H7 (cell line): Measurements from ENCODE around the gene ESR2. TPM values are rescaled to one million over a fixed set of nuclear protein-coding genes. Genes with fewer than 3 reads are reported as not detected.
"Not testable (repeated sequence)": the region's sequence is repeated elsewhere in the genome, so short reads cannot be mapped to it uniquely, and the experiment has no call there.

Source experiments
- DNase-seq: peaks from one replicate; pipeline ENCODE4 v3.0.0; 2012
- H3K27me3 ChIP-seq: 2 replicates; pipeline ENCODE4 v1.6.0; 2011; ENCODE audit warnings: mild to moderate bottlenecking, low read length; ENCODE audit not compliant: control insufficient read depth, insufficient read depth
- H3K36me3 ChIP-seq: replicated peaks from 2 replicates; pipeline ENCODE4 v1.5.1; 2011; ENCODE audit warnings: low read length; ENCODE audit not compliant: control insufficient read depth, insufficient read depth
- H3K4me3 ChIP-seq: 2 replicates; pipeline ENCODE4 v1.5.1; 2011; ENCODE audit warnings: low read depth, mild to moderate bottlenecking, control low read depth, low read length, moderate library complexity; ENCODE audit not compliant: insufficient read depth
- total RNA-seq: library from RNA; depleted of rRNA; stranded (reverse); fragments of >200 nt; shearing (Covaris generic); gene quantifications from 2 replicates; pipeline ENCODE4 v1.2.3, GENCODE V29; 2014

ESR2 gene
- total RNA-seq, 1 experiment from 2014 or later: 0.07 TPM

DNA sequence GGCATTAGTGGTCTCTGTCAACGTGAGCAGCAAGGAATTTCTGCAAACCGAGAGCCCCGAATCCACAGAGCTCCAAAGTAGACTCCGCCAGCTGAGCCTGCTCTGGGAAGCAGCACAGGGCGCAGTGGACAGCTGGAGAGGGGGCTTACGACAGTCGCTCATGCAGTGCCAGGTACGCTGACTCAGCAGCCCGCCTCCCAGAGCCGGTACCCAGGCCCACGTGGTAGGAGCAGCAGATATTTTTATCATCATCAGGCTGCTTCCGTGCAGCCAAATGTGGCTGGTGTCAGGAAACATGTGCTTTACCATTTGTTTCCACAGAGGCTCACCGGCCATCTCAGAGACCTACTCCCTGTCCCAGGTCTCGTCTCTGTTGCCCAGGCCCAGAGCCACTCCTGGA lies 73.7 kb downstream of the ESR2 start:
- Histone ChIP-seq H3K4me3 (no peak overlapping the region), H3K27me3 (no peaks in the 10 kb centered on the region), H3K36me3 (peaks cover 33% of the 10 kb centered on the region)
- no peak for DNase-seq

GRCh38 chr14:64220056-64220455 lies 74.1 kb downstream of the ESR2 start:
- Histone ChIP-seq H3K27me3 (no peaks in the 10 kb centered on the region), H3K4me3 (no peak overlapping the region), H3K36me3 (peaks cover 33% of the 10 kb centered on the region)
- peak; percentile 57 for DNase-seq

- Histone ChIP-seq H3K36me3 (peaks cover 34% of the 10 kb centered on the region), H3K4me3 (no peak overlapping the region), H3K27me3 (no peaks in the 10 kb centered on the region)
- no peak for DNase-seq
Measured at GRCh38 chr14:64218344-64219240, 75.6 kb downstream of the ESR2 start.

DNA sequence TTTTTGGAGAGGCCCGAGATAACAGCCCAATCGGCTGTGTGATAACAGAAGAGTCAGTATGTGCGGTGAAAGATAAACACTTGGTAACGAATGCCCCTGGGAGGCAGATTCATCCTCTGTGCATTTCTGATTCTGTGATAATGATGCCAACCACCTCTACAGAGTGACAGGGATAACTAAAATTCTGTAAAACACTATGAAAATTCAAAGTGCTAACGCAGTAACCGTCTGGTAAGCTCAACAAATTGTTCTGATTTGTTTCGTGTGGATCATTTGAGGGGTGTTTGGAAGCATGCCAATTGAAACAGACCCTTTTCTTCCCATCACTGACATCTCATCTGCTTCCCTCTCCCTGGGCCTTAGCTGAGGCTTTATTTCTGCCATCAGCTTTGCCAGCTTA lies 76.3 kb downstream of the ESR2 start:
- Histone ChIP-seq H3K4me3 (no peak overlapping the region), H3K27me3 (no peaks in the 10 kb centered on the region), H3K36me3 (peaks cover 35% of the 10 kb centered on the region)
- no peak for DNase-seq

DNA sequence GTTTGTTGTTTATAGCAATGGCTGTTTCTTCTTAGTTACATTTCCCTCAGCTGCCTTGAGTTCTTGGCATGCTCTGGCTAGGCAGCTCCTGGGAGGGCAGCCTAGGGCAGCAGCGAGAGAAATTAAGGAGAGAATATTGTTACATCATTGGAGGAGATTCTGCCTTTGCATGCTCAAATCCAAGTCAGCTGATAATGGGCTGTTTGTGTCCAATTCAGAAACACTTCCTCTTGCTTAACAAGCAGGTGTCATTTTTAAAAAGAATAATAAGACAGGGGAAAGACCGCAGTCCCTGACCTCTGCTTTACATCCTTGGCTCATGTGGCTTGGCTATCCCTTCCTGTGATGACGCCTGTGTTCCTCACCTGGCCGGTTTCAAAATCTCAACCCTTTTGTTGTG lies 76.9 kb downstream of the ESR2 start:
- no peaks in the 10 kb centered on the region for H3K27me3 ChIP-seq
- DNase-seq: no peak
- peaks cover 36% of the 10 kb centered on the region for H3K36me3 ChIP-seq
- H3K4me3 ChIP-seq: no peak overlapping the region

DNA sequence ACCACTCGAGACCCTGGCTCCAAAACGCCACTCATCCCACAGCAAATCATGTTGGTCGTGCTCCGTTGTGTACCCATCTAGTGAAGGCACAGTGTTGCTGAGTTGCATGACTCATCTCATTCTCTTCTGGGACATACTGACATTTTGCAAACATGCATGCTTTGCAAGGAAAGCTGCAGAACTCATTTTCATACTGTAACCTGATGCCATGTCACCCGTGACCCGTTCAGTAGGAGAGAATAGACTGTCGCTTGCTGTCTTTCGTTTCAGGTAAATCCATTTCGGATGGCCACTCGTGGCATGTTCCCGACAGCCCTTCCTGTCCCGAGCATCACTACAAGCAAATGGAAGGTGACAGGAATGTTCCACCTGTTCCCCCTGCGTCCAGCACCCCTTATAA lies 78.2 kb downstream of the ESR2 start:
- Histone ChIP-seq H3K27me3 (no peaks in the 10 kb centered on the region), H3K4me3 (no peak overlapping the region), H3K36me3 (peaks cover 32% of the 10 kb centered on the region)
- no peak for DNase-seq

DNA sequence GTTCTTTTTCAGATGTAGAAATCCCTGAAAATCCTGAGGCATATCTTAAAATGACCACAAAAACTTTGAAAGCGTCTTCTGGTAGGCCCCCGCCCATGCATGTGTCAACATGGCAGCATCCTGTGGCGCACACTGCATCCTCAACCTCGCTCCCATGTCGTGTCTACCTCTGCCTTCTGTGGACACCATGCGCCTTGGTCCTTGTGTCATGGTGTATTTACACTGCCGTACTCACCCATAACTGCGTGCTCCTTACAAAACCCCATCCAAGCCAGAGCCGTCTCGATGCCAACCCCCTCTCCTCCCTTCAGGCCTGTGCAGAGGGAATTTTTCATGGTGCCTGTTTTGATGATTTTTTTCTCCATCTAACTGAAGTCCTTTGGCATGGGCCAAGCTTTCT lies 78.9 kb downstream of the ESR2 start:
- Histone ChIP-seq H3K27me3 (no peaks in the 10 kb centered on the region), H3K36me3 (peaks cover 31% of the 10 kb centered on the region), H3K4me3 (no peak overlapping the region)
- DNase-seq: no peak

DNA sequence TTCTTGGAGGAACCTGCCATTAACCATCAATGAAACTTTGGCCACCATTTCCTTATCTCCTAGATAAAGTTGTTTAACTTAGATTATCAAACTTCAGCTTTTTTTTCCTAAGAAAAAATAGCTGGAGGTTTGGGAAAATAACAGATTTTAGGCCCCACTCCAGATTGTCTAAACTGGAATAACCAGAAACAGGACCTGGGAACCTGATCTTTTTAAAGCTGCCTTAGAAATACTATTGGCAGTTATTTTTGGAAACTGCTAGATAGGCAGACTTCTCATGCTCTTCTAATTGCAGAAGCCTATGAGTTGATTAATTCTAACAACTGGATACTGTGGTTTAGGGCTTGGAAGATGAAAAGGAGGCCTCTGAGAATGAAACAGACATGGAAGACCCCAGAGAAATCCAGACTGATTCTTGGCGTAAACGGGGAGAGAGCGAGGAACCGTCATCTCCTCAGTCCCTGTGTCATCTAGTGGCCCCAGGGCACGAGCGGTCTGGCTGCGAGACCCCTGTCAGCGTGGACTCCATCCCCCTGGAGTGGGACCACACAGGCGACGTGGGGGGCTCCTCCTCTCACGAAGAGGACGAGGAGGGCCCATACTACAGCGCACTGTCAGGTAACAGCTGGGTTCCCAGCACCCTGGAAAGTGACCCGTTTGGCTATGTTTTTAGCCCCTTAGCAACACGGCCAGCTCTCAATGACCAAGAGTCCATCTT lies 80.2 kb downstream of the ESR2 start:
- no peaks in the 10 kb centered on the region for H3K27me3 ChIP-seq
- peaks cover 31% of the 10 kb centered on the region for H3K36me3 ChIP-seq
- no peak for DNase-seq
- H3K4me3 ChIP-seq: no peak overlapping the region

- no peak for DNase-seq
- Histone ChIP-seq H3K27me3 (no peaks in the 10 kb centered on the region), H3K4me3 (no peak overlapping the region), H3K36me3 (peaks cover 34% of the 10 kb centered on the region)
Measured at GRCh38 chr14:64213086-64213485, 81.1 kb downstream of the ESR2 start.

GRCh38 chr14:64212666-64213065 lies 81.5 kb downstream of the ESR2 start:
- Histone ChIP-seq H3K27me3 (no peaks in the 10 kb centered on the region), H3K4me3 (no peak overlapping the region), H3K36me3 (peaks cover 34% of the 10 kb centered on the region)
- DNase-seq: no peak

- not testable (repeated sequence) for H3K4me3 ChIP-seq, H3K27me3 ChIP-seq, DNase-seq
- H3K36me3 ChIP-seq: peaks cover 28% of the 10 kb centered on the region
Measured at GRCh38 chr14:64210912-64211311, 83.3 kb downstream of the ESR2 start.

- Histone ChIP-seq H3K36me3 (peaks cover 28% of the 10 kb centered on the region), H3K27me3 (no peaks in the 10 kb centered on the region), H3K4me3 (no peak overlapping the region)
- no peak for DNase-seq
Measured at GRCh38 chr14:64210216-64210615, 84.0 kb downstream of the ESR2 start.

GRCh38 chr14:64209444-64210131 lies 84.6 kb downstream of the ESR2 start:
- H3K27me3 ChIP-seq: no peaks in the 10 kb centered on the region
- no peak overlapping the region for H3K4me3 ChIP-seq
- no peak for DNase-seq
- H3K36me3 ChIP-seq: peaks cover 27% of the 10 kb centered on the region

GRCh38 chr14:64208981-64209380 lies 85.2 kb downstream of the ESR2 start:
- H3K36me3 ChIP-seq: peaks cover 25% of the 10 kb centered on the region
- no peak overlapping the region for H3K4me3 ChIP-seq
- no peak for DNase-seq
- H3K27me3 ChIP-seq: no peaks in the 10 kb centered on the region

DNA sequence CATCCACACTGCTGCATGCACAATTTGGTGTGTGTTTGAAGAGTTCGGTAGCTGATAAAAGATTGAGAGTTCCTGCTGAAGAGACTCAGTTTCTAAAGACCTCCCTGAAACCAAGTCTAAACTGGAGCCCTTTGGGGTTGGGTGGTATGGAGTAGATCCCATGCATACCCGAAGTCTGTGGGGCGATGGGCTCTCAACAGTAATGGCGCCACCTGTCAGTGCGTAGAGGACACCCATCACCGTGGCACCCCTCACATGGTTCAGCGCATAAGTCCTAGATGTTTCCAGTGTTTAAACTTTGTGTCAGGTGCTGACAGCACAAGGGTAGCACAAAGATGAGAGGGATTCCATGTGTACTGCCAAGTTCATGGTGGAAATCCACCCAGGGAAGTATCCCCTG lies 85.9 kb downstream of the ESR2 start:
- Histone ChIP-seq H3K36me3 (peaks cover 25% of the 10 kb centered on the region), H3K4me3 (no peak overlapping the region), H3K27me3 (no peaks in the 10 kb centered on the region)

More for the DNA sequence above, 85.9 kb downstream of the ESR2 start:
- DNase-seq: peak; percentile 55
